ENCODE results near the gene RAB11A. TPM values are rescaled to one million over a fixed set of nuclear protein-coding genes. Genes with fewer than 3 reads are reported as not detected.

Gene RAB11A
- total and polyA plus RNA-seq, 2 donors (not counting 1 experiment from before 2014, with no cell fraction given): 83.2 to 126 TPM

DNA sequence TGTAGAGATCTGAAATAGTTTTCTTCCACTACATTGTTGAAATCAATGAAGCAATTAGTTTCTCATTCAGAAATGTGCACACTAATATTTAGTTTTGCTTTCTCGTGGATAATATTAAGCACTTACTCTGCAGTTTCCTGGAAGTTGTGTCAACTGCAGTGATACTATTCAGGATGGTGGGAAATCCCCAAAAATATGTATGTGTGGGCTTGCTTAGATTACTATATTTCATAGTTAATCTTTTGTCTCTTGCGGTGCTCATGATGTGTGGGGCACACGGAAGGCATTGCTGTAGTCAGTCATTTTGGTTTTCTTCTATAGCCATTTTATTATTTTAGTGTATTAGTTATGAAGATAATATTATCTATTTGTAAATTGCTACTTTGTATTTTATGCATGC lies 19.7 kb downstream of the RAB11A start:
- WGBS (ENCODE audit: insufficient coverage): no CpG with 5 or more reads among the region's 3 CpGs
- no peak overlapping the region for H3K4me3 Mint-ChIP-seq
- H3K9me3 Mint-ChIP-seq (ENCODE audit: insufficient read depth): no peaks in the 10 kb centered on the region
- Histone ChIP-seq H3K4me3 (ENCODE audit: control extremely low read depth in 1 of 5, extremely low read depth in 1 of 5, insufficient read depth in 1 of 5, low read depth in 2 of 5, low read length in 4 of 5) (no peak overlapping the region), H4K20me1 (ENCODE audit: control insufficient read depth, insufficient read depth, low read length, poor library complexity, severe bottlenecking) (peaks cover 4% of the 10 kb centered on the region), H3K9ac (ENCODE audit: low read length) (no peak overlapping the region), H3K79me2 (ENCODE audit: control insufficient read depth, insufficient read depth, low read length) (peaks cover 26% of the 10 kb centered on the region), H3K9me3 (ENCODE audit: control extremely low read depth in 1 of 3, control insufficient read depth in 2 of 3, insufficient read depth in 1 of 3, low read length in 2 of 3) (no peaks in the 10 kb centered on the region), H3K27ac (ENCODE audit: low read length in 2 of 2) (no peak overlapping the region), H3K27me3 (replicated peaks in 1 of 4; ENCODE audit: control extremely low read depth in 1 of 4, control insufficient read depth in 3 of 4, insufficient read depth in 4 of 4, low read length in 3 of 4) (no peaks in the 10 kb centered on the region), H3K36me3 (replicated peaks in 1 of 2; ENCODE audit: control extremely low read depth in 1 of 2, control insufficient read depth in 1 of 2, extremely low read depth in 1 of 2, insufficient read depth in 2 of 2, low read length in 1 of 2) (peaks cover 13 to 65% of the 10 kb centered on the region in 2 experiments), H3K4me1 (ENCODE audit: control insufficient read depth in 2 of 2, insufficient read depth in 2 of 2, low read length in 2 of 2) (peaks cover 12 to 13% of the 10 kb centered on the region in 2 donors), H2AFZ (ENCODE audit: insufficient read depth, low read depth, low read length, poor library complexity, severe bottlenecking) (no peak overlapping the region), H3K4me2 (replicated peaks; ENCODE audit: low read depth, low read length, poor library complexity, severe bottlenecking) (no peak overlapping the region)
- intact Hi-C loops (cut with micrococcal nuclease): no loop called here
- ATAC-seq (ENCODE audit: low read depth) (no peak), DNase-seq (no peak)
- H3K27ac Mint-ChIP-seq: no peak overlapping the region
- TF ChIP-seq EZH2 (IDR thresholded peaks at IDR 0.05; ENCODE audit: borderline replicate concordance, insufficient read depth, low read depth, low read length, poor library complexity, severe bottlenecking): no peak
- TF ChIP-seq, protein P1, sequence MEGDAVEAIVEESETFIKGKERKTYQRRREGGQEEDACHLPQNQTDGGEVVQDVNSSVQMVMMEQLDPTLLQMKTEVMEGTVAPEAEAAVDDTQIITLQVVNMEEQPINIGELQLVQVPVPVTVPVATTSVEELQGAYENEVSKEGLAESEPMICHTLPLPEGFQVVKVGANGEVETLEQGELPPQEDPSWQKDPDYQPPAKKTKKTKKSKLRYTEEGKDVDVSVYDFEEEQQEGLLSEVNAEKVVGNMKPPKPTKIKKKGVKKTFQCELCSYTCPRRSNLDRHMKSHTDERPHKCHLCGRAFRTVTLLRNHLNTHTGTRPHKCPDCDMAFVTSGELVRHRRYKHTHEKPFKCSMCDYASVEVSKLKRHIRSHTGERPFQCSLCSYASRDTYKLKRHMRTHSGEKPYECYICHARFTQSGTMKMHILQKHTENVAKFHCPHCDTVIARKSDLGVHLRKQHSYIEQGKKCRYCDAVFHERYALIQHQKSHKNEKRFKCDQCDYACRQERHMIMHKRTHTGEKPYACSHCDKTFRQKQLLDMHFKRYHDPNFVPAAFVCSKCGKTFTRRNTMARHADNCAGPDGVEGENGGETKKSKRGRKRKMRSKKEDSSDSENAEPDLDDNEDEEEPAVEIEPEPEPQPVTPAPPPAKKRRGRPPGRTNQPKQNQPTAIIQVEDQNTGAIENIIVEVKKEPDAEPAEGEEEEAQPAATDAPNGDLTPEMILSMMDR (IDR thresholded peaks at IDR 0.05): no peak
- ChIA-PET CTCF (no interaction called here), POLR2A (no interaction called here)
- peaks cover 23% of the 10 kb centered on the region for H3K4me1 Mint-ChIP-seq
- no peaks in the 10 kb centered on the region for H3K27me3 Mint-ChIP-seq

DNA sequence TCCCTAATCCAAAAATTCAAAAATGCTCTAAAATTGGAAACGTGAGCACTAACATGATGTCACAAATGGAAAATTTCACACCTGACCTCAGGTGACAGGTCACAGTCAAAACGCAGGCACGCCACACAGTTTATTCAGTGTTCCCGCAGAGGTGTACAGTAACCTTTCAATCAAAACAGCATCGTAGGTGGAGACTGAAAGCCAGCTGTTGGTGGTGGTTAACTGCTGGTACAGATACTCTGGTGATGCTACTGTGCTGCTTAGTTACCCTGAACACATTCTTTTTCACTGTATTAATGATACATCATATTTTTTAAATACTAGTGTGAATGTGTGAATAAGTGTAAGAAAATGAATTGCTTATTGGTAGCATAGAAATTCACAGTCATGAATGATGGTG lies 23.8 kb downstream of the RAB11A start:
- no peak for ATAC-seq (ENCODE audit: low read depth)
- Histone ChIP-seq H2AFZ (ENCODE audit: insufficient read depth, low read depth, low read length, poor library complexity, severe bottlenecking) (no peak overlapping the region), H3K4me1 (ENCODE audit: control insufficient read depth in 2 of 2, insufficient read depth in 2 of 2, low read length in 2 of 2) (no peaks in the 10 kb centered on the region), H3K36me3 (replicated peaks in 1 of 2; ENCODE audit: control extremely low read depth in 1 of 2, control insufficient read depth in 1 of 2, extremely low read depth in 1 of 2, insufficient read depth in 2 of 2, low read length in 1 of 2) (peaks cover 6 to 50% of the 10 kb centered on the region in 2 experiments), H3K4me2 (replicated peaks; ENCODE audit: low read depth, low read length, poor library complexity, severe bottlenecking) (no peak overlapping the region), H3K9me3 (ENCODE audit: control extremely low read depth in 1 of 3, control insufficient read depth in 2 of 3, insufficient read depth in 1 of 3, low read length in 2 of 3) (no peaks in the 10 kb centered on the region), H3K79me2 (ENCODE audit: control insufficient read depth, insufficient read depth, low read length) (peaks cover 9% of the 10 kb centered on the region), H3K9ac (ENCODE audit: low read length) (no peak overlapping the region), H3K27me3 (replicated peaks in 1 of 4; ENCODE audit: control extremely low read depth in 1 of 4, control insufficient read depth in 3 of 4, insufficient read depth in 4 of 4, low read length in 3 of 4) (no peaks in the 10 kb centered on the region), H3K4me3 (ENCODE audit: control extremely low read depth in 1 of 5, extremely low read depth in 1 of 5, insufficient read depth in 1 of 5, low read depth in 2 of 5, low read length in 4 of 5) (no peak overlapping the region), H3K27ac (ENCODE audit: low read length in 2 of 2) (no peak overlapping the region), H4K20me1 (ENCODE audit: control insufficient read depth, insufficient read depth, low read length, poor library complexity, severe bottlenecking) (peaks cover 4% of the 10 kb centered on the region)
- Mint-ChIP-seq H3K4me1 (peaks cover 10% of the 10 kb centered on the region), H3K9me3 (ENCODE audit: insufficient read depth) (no peaks in the 10 kb centered on the region), H3K27ac (no peak overlapping the region), H3K27me3 (no peaks in the 10 kb centered on the region), H3K4me3 (no peak overlapping the region)
- no peak for DNase-seq
- TF ChIP-seq, protein P1 (IDR thresholded peaks at IDR 0.05): no peak
- no peak for TF ChIP-seq EZH2 (IDR thresholded peaks at IDR 0.05; ENCODE audit: borderline replicate concordance, insufficient read depth, low read depth, low read length, poor library complexity, severe bottlenecking)
- POLR2A ChIA-PET: no interaction called here
- CTCF ChIA-PET: no interaction called here
- intact Hi-C loops (cut with micrococcal nuclease): no loop called here
- WGBS (ENCODE audit: insufficient coverage): 72% methylated on average over 2 of the region's 5 CpGs
